GM18951 (cell line): ENCODE results near the gene TBC1D10A.

ENCODE experiments used
- POLR2A ChIP-seq: IDR thresholded peaks from 4 replicates; pipeline ENCODE4 v1.6.1; 2011; ENCODE audit warnings: mild to moderate bottlenecking; ENCODE audit not compliant: insufficient read length, insufficient read depth; ENCODE audit errors: extremely low read depth
- in situ Hi-C: fragments of 300-500 bp; cut with MboI; formaldehyde crosslinking; loops from one replicate; pipeline ENCODE4 v1.12.0; 2022; ENCODE audit warnings: low sequenced_read_pairs, mixed read lengths, inconsistent platforms; ENCODE audit not compliant: unreplicated experiment

The TBC1D10A gene

GRCh38 chr22:30288419-30289140 is 38.2 kb downstream of the TBC1D10A start:
- TF ChIP-seq POLR2A: no peak
- in situ Hi-C loops: no loop called here

- no peak for TF ChIP-seq POLR2A
- in situ Hi-C loops: no loop called here
Measured at GRCh38 chr22:30287648-30288418, 38.9 kb downstream of the TBC1D10A start.

GRCh38 chr22:30286813-30287647 is 39.7 kb downstream of the TBC1D10A start:
- in situ Hi-C loops: no loop called here
- TF ChIP-seq POLR2A: no peak

GRCh38 chr22:30286331-30286730 is 40.4 kb downstream of the TBC1D10A start:
- in situ Hi-C loops: no loop called here
- no peak for TF ChIP-seq POLR2A

GRCh38 chr22:30285846-30286200 is 40.9 kb downstream of the TBC1D10A start:
- in situ Hi-C loops: no loop called here
- no peak for TF ChIP-seq POLR2A

GRCh38 chr22:30285176-30285845 is 41.4 kb downstream of the TBC1D10A start:
- in situ Hi-C loops: no loop called here

GRCh38 chr22:30284666-30285065 is 42.1 kb downstream of the TBC1D10A start:
- in situ Hi-C loops: no loop called here
- TF ChIP-seq POLR2A: no peak

More at GRCh38 chr22:30285176-30285845, 41.4 kb downstream of the TBC1D10A start:
- TF ChIP-seq POLR2A: no peak

GRCh38 chr22:30284172-30284571 is 42.6 kb downstream of the TBC1D10A start:
- no peak for TF ChIP-seq POLR2A

GRCh38 chr22:30283342-30283741 is 43.4 kb downstream of the TBC1D10A start:
- no peak for TF ChIP-seq POLR2A
- in situ Hi-C loops: no loop called here

More at GRCh38 chr22:30284172-30284571, 42.6 kb downstream of the TBC1D10A start:
- in situ Hi-C loops: no loop called here

GRCh38 chr22:30282616-30283046 is 44.1 kb downstream of the TBC1D10A start:
- in situ Hi-C loops: no loop called here
- TF ChIP-seq POLR2A: no peak

- TF ChIP-seq POLR2A: no peak
- in situ Hi-C loops: no loop called here
Measured at GRCh38 chr22:30280505-30280904, 46.2 kb downstream of the TBC1D10A start.

GRCh38 chr22:30279932-30280331 is 46.8 kb downstream of the TBC1D10A start:
- TF ChIP-seq POLR2A: no peak
- in situ Hi-C loops: no loop called here
